ENCODE results near the gene UTS2B. TPM values are rescaled to one million over a fixed set of nuclear protein-coding genes. Genes with fewer than 3 reads are reported as not detected.

UTS2B gene, protein sequence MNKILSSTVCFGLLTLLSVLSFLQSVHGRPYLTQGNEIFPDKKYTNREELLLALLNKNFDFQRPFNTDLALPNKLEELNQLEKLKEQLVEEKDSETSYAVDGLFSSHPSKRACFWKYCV
- 0.70 TPM for total RNA-seq

DNA sequence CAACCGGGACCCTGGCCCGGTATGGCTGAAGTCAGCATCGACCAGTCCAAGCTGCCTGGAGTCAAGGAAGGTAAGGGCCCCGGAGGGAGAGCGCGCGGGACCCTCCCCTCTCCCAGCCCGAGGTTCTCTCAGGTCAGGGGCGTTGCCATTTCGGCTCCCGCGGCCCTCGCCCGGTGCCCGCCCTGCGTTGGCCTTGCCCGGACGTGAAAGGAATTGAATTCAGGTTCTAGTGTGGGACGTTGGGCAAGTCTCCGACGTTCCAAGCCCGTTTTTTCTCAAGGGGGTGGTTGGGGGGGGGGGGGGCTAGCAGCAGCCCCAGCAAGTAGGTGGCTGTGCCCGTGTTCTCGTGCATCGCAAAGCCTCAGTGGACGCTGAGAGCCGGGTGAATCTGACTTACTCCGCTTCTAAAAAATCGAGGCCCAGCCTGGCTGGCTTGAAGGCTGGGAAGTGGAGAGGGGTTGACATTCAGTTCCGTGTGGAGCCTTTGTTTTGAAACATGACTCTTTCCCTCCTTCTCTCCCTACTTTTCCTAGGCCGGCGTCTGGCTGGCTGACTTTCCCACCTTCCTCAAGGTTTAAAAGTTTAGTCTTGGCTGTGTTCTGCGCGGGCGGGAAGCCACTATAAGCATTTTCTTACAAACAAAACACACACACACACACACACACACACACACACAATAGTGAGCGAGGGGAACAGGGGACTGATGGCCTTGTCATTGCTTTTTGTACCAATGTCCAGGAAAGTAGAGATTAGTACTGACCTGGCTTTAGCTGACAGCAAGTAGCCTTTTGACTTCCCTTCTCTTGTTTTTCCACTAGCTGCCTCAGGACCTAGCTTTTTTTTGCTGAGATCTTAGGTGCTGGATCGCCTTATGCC is at the start of gene UTS2B:
Gene UTS2B, minus strand, starts transcription at position 873 of the 876 bp plus-strand sequence. CDS start 48,337 bp downstream, outside the sequence.
- peak; percentile 54 for DNase-seq (ENCODE audit: low spot score)

DNA sequence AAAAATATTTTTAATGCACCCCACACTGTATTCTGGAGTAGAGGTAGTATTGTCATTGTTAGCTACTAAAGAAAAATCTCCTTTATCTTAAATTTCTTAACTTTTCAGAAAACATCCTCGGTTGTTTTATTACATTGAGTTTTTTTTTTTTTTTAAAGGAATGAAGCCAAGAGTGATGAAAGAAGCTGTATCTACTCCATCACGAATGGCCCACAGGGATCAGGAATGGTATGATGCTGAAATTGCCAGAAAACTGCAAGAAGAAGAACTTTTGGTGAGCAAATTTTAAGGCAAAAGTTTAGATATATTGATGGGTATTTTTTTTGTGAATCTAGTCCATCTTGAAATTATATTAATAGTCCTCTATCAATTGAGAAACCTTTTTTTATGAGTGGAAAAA is 49.7 kb upstream of the UTS2B start:
- DNase-seq (ENCODE audit: low spot score): no peak

DNA sequence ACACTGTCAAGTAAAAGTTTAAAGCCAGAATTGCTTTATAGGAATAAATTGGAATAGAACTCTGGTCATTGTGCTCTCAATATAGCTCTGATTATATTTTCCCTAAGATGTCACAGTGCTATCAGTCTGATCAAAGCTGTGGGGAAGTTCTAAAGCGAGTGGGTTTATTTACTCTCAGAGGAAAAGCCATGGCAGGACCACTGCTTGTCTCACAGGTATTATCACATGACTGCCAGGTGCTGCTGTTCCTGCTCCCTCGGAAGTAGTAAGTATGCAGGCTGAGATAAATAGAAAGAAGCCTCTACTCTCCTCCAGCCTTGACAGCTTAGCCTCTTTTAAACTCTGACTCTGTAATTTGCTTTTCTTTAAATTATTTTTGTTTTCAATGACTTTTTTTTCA is 49.1 kb upstream of the UTS2B start:
- no peak for DNase-seq (ENCODE audit: low spot score)

DNA sequence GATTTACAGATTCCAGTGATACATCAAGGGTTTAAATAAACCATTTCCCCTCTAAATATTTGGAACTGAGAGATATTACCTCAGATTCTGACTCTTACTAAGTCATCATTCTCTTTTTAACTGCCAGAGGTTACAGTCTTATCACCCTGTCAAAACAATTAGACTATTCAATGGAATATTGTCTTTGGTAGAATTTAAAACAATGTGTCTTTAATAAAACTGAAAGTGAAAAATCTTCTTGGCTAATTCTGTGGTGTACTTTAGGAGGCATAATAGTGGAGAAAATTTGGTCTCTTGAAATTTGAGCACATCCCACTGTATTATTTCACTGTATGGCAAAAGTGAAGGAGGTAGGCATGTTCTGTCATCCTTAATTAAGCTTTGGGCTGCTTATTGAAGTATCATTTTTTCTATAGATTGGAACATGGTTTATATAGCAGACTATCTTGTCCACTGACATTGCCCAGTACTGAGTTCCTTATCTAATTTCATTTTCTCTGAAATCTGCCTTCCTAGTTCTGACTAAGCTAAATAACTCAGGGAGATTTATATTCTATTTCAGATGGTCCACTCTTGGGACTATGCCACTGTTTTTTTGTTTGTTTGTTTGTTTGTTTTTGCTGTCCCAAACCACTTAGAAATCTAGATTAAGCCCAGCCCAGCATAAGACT is 48.0 kb upstream of the UTS2B start:
- DNase-seq (ENCODE audit: low spot score): no peak

DNA sequence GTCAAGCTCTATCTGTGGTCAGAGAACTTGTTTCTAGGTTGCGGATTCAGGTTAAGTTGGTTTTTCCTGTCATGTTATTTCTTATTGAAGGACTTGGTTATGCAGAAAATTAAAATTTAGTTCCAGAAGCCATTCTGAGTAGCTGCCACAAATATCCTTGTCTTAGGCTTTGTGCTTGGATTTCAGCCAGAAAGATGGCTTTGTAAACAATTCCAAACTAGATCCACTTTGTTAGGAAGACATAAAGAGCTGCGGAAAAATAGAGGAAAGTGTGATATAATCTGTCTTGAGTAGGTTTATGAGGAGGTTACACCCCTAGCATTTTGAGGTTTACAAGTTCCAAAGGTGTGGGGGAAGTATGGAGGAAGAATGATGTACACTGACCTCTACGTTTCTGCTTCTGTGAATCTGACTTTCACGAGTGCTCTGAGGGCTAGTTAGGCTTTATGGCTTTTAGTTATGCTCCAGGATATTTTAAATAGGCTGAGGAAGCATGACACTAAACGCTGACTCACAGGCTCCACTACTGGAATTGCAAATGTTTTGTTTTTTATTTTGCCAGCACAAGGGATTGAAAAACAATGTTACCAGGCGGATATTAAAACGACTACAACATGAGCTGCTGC is 46.3 kb upstream of the UTS2B start:
- DNase-seq (ENCODE audit: low spot score): no peak

DNA sequence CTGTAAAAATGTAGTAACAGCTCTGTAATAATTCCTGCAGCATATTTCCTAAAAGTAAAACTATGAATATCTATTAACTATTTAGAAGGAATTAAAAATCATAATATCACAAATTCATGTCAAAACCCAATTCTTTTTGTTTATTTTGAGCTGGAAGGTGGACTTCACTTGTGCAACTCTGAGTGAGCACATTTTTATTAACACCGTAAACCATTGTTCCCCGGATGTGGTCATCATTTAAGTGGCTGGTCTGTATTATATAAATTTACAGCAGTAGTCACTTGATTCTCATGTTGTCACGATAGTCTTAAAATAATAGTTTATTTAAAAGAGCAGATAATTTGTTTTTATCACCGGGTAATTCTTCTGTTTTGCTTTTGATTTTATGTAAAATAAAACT is 43.0 kb upstream of the UTS2B start:
- no peak for DNase-seq (ENCODE audit: low spot score)

DNA sequence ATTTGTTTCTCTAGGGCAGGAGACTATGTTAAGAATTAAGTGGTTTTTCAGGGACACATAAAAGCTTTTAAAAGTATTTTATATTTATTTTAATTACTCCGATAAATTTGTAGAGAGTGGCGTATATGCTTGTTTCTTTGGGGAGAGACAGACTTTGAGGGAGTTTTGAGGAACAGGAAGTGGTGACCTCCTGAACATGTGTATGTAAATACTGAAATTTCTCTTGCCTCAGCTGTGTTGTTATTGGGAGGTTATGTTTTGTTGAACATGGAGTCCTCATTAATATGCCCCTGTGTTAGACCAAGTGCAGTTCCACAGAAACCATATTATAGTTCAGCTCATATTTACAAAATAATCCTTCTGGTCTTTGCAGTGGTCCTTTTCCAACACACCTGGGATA is 41.8 kb upstream of the UTS2B start:
- DNase-seq (ENCODE audit: low spot score): no peak

DNA sequence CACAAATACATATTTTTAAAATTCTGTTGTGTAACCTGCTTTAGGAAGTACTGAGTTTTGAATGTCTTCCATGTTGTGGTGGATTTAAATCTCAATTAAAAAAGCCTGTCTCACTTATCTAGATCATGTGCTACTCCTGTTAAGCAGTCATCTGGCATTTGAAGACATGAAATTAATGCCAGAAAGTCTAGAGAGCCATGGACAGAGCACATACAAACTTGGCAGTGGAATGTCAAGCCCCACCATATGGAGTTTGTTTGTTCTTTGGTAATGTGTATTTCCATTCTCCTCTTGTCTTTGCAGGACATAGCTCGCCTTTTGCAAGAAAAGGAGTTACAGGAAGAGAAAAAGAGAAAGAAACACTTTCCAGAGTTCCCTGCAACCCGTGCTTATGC is 39.3 kb upstream of the UTS2B start:
- no peak for DNase-seq (ENCODE audit: low spot score)

DNA sequence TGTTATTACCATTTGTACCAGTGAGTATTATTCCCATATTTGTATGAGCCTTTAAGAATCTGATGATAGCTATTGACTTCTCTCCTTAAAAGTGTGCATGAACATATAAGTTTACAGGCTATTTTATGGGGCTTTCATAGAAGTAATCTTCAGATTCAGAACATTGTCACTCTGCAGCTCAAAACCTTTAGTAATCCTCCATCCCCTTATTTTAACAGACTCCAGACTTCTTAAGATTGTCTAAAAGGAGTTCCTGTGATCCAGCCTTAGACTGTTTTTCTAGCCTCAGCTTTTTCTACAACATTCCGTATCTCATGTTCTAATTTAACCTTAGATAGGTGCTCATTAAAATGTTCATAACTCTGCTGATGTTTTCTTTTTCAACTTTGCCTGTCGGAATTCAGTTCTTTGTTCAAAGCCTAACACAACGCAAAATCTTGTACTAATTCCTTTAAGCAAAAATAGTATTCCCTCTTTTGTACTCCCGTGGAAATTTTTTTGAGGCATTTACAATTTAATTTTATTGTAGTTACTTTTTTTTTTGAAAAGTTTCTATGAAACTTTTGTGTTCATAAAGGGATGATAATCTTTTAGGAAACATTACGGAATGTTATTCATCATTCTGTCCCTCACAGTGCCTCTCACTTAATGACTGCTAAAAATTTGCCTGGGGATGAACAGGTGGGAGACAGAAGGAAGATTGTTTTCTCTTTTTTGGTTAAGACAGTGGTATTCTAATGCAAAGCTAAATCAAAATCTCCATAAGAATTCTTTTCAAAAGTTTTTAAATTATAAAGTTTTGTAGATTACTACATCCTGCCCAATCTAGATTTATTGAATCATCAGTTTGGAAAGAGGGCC is 38.7 kb upstream of the UTS2B start:
- no peak for DNase-seq (ENCODE audit: low spot score)

DNA sequence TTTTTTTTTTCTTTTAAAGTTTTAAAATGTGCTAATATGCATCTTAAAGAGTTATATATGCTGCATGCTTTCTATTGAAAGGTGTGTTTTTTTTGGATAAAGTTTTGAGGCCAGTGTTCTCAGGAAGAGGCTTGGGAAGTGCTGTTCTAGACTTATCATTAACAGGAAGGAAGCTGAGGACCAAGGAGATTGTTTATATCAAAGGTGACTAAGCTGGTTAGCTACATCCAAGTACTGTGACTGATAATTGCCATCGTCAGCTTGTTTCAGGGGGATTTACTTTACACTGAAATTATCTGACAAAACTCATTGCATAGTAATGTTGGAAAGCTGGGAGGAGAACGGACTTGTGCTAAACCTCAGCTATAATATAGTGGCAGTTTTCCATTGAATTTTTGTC is 36.3 kb upstream of the UTS2B start:
- DNase-seq (ENCODE audit: low spot score): no peak

DNA sequence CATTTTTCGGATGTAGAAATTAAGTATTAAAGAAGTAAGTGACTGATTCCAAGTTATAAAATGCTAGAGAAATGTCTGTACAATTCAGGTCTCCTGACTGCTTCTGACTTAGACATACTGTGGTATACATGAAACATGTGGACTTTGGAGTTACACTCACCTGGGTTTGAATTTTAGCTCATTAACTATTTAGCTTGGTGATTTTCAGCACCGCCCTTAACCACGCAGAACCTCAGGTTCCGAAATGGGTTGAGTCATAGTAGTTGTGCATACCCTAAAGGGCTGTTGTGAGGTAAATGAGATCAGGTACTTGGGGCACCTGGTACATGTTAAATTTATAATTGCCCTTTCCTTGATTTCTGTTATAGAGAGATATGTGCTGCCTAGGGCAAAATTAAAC is 32.9 kb upstream of the UTS2B start:
- no peak for DNase-seq (ENCODE audit: low spot score)

DNA sequence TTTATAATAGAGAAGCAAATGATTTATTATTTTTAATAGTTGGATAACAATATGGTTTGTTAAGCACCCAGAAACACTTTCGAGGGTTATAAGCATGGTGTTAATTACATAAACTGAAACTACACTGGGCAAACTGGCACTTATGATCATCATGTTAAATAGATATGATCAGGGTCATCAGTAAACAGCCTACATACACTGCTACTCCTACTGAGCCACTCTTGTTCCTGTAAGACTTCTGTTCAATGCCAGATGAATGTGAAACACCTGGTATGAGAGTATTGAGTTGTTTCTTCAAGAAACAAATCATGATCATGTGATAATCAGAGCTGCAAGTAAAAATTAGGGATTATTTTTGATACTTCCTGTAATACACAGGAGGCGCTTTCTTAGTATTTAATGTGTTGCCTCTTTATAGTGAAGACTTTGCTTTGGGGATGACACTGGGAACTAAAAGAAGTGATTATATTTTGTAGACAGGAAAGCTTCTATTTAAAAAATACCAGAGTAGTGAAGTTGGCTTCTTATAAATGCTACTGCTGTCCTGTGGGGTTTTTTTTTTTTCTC is 32.3 kb upstream of the UTS2B start:
- no peak for DNase-seq (ENCODE audit: low spot score)

DNA sequence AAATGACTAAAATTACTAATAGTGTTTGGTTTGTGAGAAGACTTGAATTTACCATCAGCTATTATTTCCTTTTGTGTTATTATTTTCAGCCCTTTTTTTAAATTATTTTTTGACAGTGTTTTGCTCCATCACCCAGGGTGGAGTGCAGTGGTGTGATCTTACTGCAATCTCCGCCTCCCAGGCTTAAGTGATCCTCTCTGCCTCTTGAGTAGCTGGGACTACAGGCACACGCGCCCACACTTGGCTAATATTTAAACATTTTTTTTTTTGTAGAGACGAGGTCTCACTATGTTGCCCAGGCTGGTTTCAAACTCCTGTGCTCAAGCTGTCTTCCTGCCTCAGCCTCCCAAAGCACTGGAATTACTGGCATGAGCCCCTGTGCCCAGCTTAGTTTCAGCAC is 31.7 kb upstream of the UTS2B start:
- DNase-seq (ENCODE audit: low spot score): no peak

DNA sequence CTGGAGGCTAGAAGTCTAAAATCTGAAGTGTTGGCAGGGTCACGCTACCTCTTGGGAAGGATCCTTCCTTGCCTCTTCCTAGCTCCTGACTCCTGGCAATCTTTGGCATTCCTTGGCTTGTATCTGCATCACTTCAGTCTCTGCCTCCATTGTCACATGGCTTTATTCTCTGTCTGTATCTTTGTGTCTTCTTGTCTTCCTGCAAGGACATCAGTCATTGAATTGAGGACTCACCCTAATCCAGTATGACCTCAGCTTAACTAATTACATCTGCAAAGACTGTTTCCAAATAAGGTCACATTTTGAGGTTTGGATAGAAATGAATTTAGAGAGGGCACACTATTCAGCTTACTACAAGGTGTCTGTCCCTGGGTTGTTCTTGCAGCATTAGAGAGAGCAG is 31.1 kb upstream of the UTS2B start:
- DNase-seq (ENCODE audit: low spot score): no peak

DNA sequence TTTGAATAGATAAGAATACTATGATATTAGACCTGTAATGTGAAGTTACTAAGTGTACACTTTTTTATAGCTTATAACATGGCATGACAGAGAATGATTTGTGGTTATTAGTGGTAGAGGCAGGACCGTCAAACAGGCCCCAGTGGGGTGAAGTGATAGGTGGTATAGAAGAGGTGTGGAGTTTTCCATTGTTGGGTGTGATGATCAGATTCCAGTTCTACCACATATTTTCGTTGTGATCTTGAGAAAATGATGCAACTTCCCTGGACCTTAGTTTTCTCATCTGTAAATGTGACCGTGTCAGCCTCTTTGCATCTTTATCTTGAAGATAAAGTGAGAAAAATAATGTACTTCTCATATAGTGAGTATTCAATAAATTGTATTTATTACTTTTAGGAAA is 30.3 kb upstream of the UTS2B start:
- DNase-seq (ENCODE audit: low spot score): no peak

DNA sequence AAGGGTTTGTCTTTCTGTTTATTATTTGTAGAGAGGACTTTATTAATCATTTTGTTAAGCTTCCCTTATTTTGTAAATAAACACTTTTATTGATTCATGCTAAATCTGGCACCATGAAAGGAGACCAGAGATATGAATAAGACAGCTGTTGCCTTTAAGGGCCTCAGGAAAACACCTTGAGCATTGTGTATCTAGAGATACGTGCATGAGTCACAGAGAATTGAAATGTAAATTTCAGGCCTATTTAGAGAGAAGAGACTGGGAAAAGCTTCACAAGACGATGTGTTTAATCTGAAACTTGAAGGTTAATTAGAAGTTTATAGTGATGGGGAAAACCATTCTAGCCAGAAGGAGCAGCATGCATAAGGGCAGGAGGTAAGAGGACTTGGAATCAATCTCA is 28.6 kb upstream of the UTS2B start:
- no peak for DNase-seq (ENCODE audit: low spot score)

DNA sequence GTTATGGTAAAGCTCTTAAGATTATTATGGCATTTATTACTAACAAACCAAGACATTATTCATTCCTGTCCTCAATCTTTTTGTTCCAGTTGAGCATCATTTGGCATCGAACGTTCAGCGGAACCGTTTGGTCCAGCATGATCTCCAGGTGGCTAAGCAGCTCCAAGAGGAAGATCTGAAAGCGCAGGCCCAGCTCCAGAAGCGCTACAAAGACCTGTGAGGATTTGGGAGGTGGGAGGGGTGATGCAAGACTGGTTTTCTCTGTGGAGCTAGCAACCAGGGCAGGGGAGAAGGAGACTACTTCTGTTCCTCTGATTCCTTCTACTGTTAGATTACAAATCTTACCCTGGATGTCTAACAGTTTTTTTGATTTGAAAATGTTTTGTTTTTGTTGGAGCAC is 27.6 kb upstream of the UTS2B start:
- DNase-seq (ENCODE audit: low spot score): no peak

DNA sequence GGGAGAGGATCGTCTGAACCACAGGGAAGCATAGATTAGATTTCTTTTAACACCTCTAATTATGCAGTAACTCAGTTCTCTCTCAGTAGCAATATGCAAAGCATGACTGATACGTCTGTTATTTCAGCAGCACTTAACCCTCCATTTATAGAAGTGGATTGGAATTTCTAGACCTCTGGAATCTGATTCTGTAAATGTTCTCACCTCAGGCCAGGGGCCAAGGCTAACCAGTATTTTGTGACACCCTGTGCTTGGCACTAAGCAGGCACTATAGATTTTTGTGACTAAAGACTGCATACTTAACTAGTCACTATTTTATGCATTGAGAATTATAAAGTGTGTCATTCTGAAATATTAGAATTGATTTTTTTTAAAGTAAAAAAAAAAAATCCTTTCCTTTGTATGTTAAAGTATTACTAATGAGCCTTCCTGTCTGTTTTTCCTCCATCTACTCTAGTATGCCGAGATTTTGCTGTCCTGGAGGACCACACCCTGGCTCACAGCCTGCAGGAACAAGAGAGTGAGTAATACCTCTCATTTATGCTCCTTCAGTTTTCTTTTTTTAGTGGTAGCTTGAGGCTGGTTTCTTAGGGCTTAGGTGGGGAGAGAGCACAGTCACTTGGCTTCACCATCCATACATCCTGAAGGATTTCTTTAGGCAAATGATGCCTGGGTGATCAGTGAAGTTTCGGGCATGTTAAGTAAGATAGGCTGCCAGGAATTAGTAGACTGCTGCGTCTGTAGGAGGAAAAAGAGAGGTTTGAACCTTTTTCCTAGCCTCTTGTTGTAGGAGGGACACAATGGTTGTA is 26.5 kb upstream of the UTS2B start:
- DNase-seq (ENCODE audit: low spot score): no peak

DNA sequence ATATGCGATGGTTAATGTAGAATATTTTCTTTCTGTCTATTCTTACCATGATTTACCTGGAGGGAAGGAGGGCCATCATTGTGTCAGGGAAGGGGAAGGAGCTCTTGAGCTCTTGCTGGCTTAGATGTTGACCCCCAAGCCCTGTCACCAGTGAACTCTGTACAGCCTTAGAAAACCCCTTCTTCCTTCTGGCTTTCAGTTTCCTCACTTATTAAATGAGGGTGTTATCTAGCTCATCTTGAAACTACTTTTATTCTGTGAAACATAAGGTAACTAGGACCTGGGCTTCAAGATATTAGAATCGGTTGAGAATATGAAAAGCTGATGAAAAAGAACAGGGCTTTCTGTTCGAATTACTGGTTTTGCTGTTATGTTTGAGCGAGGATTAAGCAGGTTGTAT is 25.1 kb upstream of the UTS2B start:
- DNase-seq (ENCODE audit: low spot score): no peak

DNA sequence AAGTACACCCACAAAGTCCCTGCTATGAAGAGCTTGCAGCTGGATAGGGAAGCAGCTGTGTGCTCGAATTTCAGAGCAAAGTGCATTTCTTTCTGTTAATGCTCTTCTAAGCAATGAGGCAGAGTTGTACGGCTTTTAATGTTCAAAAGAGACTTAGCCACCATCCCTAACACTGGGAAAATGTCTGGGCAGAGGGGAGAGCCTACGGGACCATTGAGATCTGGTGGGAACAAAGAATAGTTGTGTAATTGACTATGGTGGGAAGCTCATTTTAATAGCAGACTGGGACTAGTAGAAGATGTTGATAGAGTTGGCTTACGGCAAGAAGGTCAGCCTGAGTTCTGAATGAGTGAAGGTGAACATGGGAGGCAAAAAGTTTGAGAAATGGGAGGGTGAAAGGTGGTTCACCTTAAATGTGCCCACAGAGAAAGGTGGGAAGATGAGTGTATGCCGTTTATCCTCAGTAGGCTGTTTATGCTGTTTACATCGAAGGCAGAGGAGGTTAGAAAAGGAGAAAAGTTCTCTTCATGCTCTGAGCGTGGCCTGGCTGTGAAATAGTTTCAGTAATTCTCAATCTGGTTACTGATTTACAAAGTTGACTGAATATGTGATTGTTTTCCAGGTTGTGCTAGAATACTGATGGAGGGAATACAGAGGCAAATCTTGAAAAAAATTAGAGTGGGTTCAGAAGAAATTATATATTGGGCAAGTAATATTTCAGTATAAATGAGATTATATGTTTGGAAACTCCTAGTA is 22.9 kb upstream of the UTS2B start:
- DNase-seq (ENCODE audit: low spot score): no peak
